ENCODE measurements around the gene LUZP2. TPM values are rescaled to one million over a fixed set of nuclear protein-coding genes. Genes with fewer than 3 reads are reported as not detected.

Gene LUZP2
- total RNA-seq, 8 experiments from 2014 or later, result 0.46 to 48.5 (median 9.8) TPM

GRCh38 chr11:24709928-24710565 lies 213.2 kb downstream of the LUZP2 start:
- no peak overlapping the region for H3K4me3 ChIP-seq
- in situ Hi-C loops (cut with MboI; ENCODE audit: low pct_unique_long_range_greater_than_20kb in 2 of 9, low sequenced_read_pairs in 9 of 9, unreplicated experiment in 9 of 9), result loop anchor here in 1 of 9 experiments (25.0 kb wide), 1 partner anchor 102 kb away; no protein-coding TSS in a partner anchor
- 0 to 90% (median 52%) methylated on average over 1 to 2 of the region's 2 CpGs for WGBS, 10 experiments
- H3K4me1 ChIP-seq (replicated peaks in 1 of 2), result peaks cover 5 to 14% of the 10 kb centered on the region in 2 donors
- ATAC-seq (replicated peaks in 6 of 8), result no peak
- H3K27ac ChIP-seq, result no peak overlapping the region

GRCh38 chr11:24714601-24715000 lies 217.7 kb downstream of the LUZP2 start:
- ATAC-seq (replicated peaks in 6 of 8), result no peak

GRCh38 chr11:24716403-24716802 lies 219.6 kb downstream of the LUZP2 start:
- 28 to 100% (median 91%) methylated on average over 1 to 5 of the region's 5 CpGs; no CpG with 5 or more reads in 1 of the 10 experiments for WGBS, 10 experiments
- Histone ChIP-seq H3K4me3 (no peak overlapping the region), H3K4me1 (replicated peaks in 1 of 2) (no peaks in the 10 kb centered on the region), H3K27ac (no peak overlapping the region)
- ATAC-seq (replicated peaks in 6 of 8), result no peak
- in situ Hi-C loops (cut with MboI; ENCODE audit: low pct_unique_long_range_greater_than_20kb in 2 of 9, low sequenced_read_pairs in 9 of 9, unreplicated experiment in 9 of 9), result loop anchor here in 1 of 9 experiments (25.0 kb wide), 1 partner anchor 96 kb away; no protein-coding TSS in a partner anchor

More at GRCh38 chr11:24714601-24715000, 217.7 kb downstream of the LUZP2 start:
- in situ Hi-C loops (cut with MboI; ENCODE audit: low pct_unique_long_range_greater_than_20kb in 2 of 9, low sequenced_read_pairs in 9 of 9, unreplicated experiment in 9 of 9), result loop anchor here in 1 of 9 experiments (25.0 kb wide), 1 partner anchor 98 kb away; no protein-coding TSS in a partner anchor
- Histone ChIP-seq H3K27ac (no peak overlapping the region), H3K4me1 (replicated peaks in 1 of 2) (peaks cover 5 to 7% of the 10 kb centered on the region in 2 donors), H3K4me3 (no peak overlapping the region)
- WGBS, 10 experiments, result 0 to 100% (median 78%) methylated on average over 1 of the region's 1 CpG; no CpG with 5 or more reads in 3 of the 10 experiments

- 36 to 100% (median 90%) methylated on average over 3 to 5 of the region's 5 CpGs; no CpG with 5 or more reads in 1 of the 10 experiments for WGBS, 10 experiments
- Histone ChIP-seq H3K27ac (no peak overlapping the region), H3K4me1 (replicated peaks in 1 of 2) (no peaks in the 10 kb centered on the region), H3K4me3 (no peak overlapping the region)
- in situ Hi-C loops (cut with MboI; ENCODE audit: low pct_unique_long_range_greater_than_20kb in 2 of 9, low sequenced_read_pairs in 9 of 9, unreplicated experiment in 9 of 9), result loop anchor here in 1 of 9 experiments (25.0 kb wide), 1 partner anchor 89 kb away; no protein-coding TSS in a partner anchor
- no peak for ATAC-seq (replicated peaks in 6 of 8)
Measured at GRCh38 chr11:24723231-24723630, 226.4 kb downstream of the LUZP2 start.

GRCh38 chr11:24731554-24731953 lies 234.7 kb downstream of the LUZP2 start:
- in situ Hi-C loops (cut with MboI; ENCODE audit: low pct_unique_long_range_greater_than_20kb in 2 of 9, low sequenced_read_pairs in 9 of 9, unreplicated experiment in 9 of 9), result no loop called here
- no peak overlapping the region for H3K4me3 ChIP-seq
- no peak for ATAC-seq (replicated peaks in 6 of 8)
- 25 to 100% (median 76%) methylated on average over 1 of the region's 1 CpG; no CpG with 5 or more reads in 4 of the 10 experiments for WGBS, 10 experiments
- H3K27ac ChIP-seq, result no peak overlapping the region
- H3K4me1 ChIP-seq (replicated peaks in 1 of 2), result no peaks in the 10 kb centered on the region

GRCh38 chr11:24734742-24735237 lies 237.9 kb downstream of the LUZP2 start:
- ATAC-seq (replicated peaks in 6 of 8), result peak in 2 of 8 experiments; percentile 54 to 66
- in situ Hi-C loops (cut with MboI; ENCODE audit: low pct_unique_long_range_greater_than_20kb in 2 of 9, low sequenced_read_pairs in 9 of 9, unreplicated experiment in 9 of 9), result no loop called here
- Histone ChIP-seq H3K27ac (no peak overlapping the region), H3K4me1 (replicated peaks in 1 of 2) (no peaks in the 10 kb centered on the region), H3K4me3 (no peak overlapping the region)
- 0 to 71% (median 40%) methylated on average over 1 to 3 of the region's 3 CpGs; no CpG with 5 or more reads in 1 of the 10 experiments for WGBS, 10 experiments

GRCh38 chr11:24738972-24739371 lies 242.1 kb downstream of the LUZP2 start:
- H3K27ac ChIP-seq, result no peak overlapping the region
- ATAC-seq (replicated peaks in 6 of 8), result no peak
- no peaks in the 10 kb centered on the region for H3K4me1 ChIP-seq (replicated peaks in 1 of 2)
- H3K4me3 ChIP-seq, result no peak overlapping the region
- 8 to 100% (median 43%) methylated on average over 1 to 2 of the region's 2 CpGs; no CpG with 5 or more reads in 5 of the 10 experiments for WGBS, 10 experiments
- in situ Hi-C loops (cut with MboI; ENCODE audit: low pct_unique_long_range_greater_than_20kb in 2 of 9, low sequenced_read_pairs in 9 of 9, unreplicated experiment in 9 of 9), result no loop called here

- WGBS, 10 experiments, result 26 to 100% (median 88%) methylated on average over 2 to 4 of the region's 4 CpGs; no CpG with 5 or more reads in 1 of the 10 experiments
Measured at GRCh38 chr11:24739637-24740036, 242.8 kb downstream of the LUZP2 start.

GRCh38 chr11:24747275-24748251 lies 250.7 kb downstream of the LUZP2 start:
- ATAC-seq (replicated peaks in 6 of 8), result no peak
- no peak overlapping the region for H3K27ac ChIP-seq
- no peaks in the 10 kb centered on the region for H3K4me1 ChIP-seq (replicated peaks in 1 of 2)
- 0 to 100% (median 75%) methylated on average over 1 to 3 of the region's 5 CpGs; no CpG with 5 or more reads in 3 of the 10 experiments for WGBS, 10 experiments
- in situ Hi-C loops (cut with MboI; ENCODE audit: low pct_unique_long_range_greater_than_20kb in 2 of 9, low sequenced_read_pairs in 9 of 9, unreplicated experiment in 9 of 9), result no loop called here
- no peak overlapping the region for H3K4me3 ChIP-seq

More at GRCh38 chr11:24739637-24740036, 242.8 kb downstream of the LUZP2 start:
- no peak for ATAC-seq (replicated peaks in 6 of 8)
- H3K27ac ChIP-seq, result no peak overlapping the region
- in situ Hi-C loops (cut with MboI; ENCODE audit: low pct_unique_long_range_greater_than_20kb in 2 of 9, low sequenced_read_pairs in 9 of 9, unreplicated experiment in 9 of 9), result no loop called here
- H3K4me3 ChIP-seq, result no peak overlapping the region
- H3K4me1 ChIP-seq (replicated peaks in 1 of 2), result no peaks in the 10 kb centered on the region

GRCh38 chr11:24748261-24748660 lies 251.4 kb downstream of the LUZP2 start:
- 8 to 100% (median 63%) methylated on average over 1 to 7 of the region's 7 CpGs; no CpG with 5 or more reads in 3 of the 10 experiments for WGBS, 10 experiments
- no peak for ATAC-seq (replicated peaks in 6 of 8)

GRCh38 chr11:24754406-24754805 lies 257.6 kb downstream of the LUZP2 start:
- no peak overlapping the region for H3K4me3 ChIP-seq
- in situ Hi-C loops (cut with MboI; ENCODE audit: low pct_unique_long_range_greater_than_20kb in 2 of 9, low sequenced_read_pairs in 9 of 9, unreplicated experiment in 9 of 9), result no loop called here
- ATAC-seq (replicated peaks in 6 of 8), result no peak
- H3K4me1 ChIP-seq (replicated peaks in 1 of 2), result no peaks in the 10 kb centered on the region
- H3K27ac ChIP-seq, result no peak overlapping the region

More at GRCh38 chr11:24748261-24748660, 251.4 kb downstream of the LUZP2 start:
- Histone ChIP-seq H3K4me1 (replicated peaks in 1 of 2) (no peaks in the 10 kb centered on the region), H3K27ac (no peak overlapping the region), H3K4me3 (no peak overlapping the region)
- in situ Hi-C loops (cut with MboI; ENCODE audit: low pct_unique_long_range_greater_than_20kb in 2 of 9, low sequenced_read_pairs in 9 of 9, unreplicated experiment in 9 of 9), result no loop called here

GRCh38 chr11:24755260-24755839 lies 258.5 kb downstream of the LUZP2 start:
- H3K4me1 ChIP-seq (replicated peaks in 1 of 2), result no peaks in the 10 kb centered on the region
- 50 to 100% (median 73%) methylated on average over 1 to 7 of the region's 7 CpGs for WGBS, 10 experiments
- no peak for ATAC-seq (replicated peaks in 6 of 8)
- in situ Hi-C loops (cut with MboI; ENCODE audit: low pct_unique_long_range_greater_than_20kb in 2 of 9, low sequenced_read_pairs in 9 of 9, unreplicated experiment in 9 of 9), result no loop called here
- H3K27ac ChIP-seq, result no peak overlapping the region
- H3K4me3 ChIP-seq, result no peak overlapping the region

Measured in motor neuron (in vitro differentiated cells).